Chondrocyte (in vitro differentiated cells): ENCODE measurements around the gene FAM241B. TPM values are rescaled to one million over a fixed set of nuclear protein-coding genes. Genes with fewer than 3 reads are reported as not detected.

Experiments used
- DNase-seq: peaks from one replicate; pipeline ENCODE4 v3.0.0; 2021; ENCODE audit warnings: mixed read lengths, low spot score
- H3K27ac Mint-ChIP-seq: one replicate; pipeline ENCODE4 v1.8.0; 2021; ENCODE audit warnings: mild to moderate bottlenecking, moderate library complexity, mixed read lengths; ENCODE audit not compliant: unreplicated experiment
- H3K27me3 Mint-ChIP-seq: 2 replicates; pipeline ENCODE4 v1.8.0; 2021; ENCODE audit warnings: low read depth, mixed read lengths
- H3K36me3 Mint-ChIP-seq: 2 replicates; pipeline ENCODE4 v1.8.0; 2021; ENCODE audit warnings: low read depth, mixed read lengths
- H3K4me1 Mint-ChIP-seq: 2 replicates; pipeline ENCODE4 v1.8.0; 2021; ENCODE audit warnings: low read depth, mild to moderate bottlenecking, mixed read lengths
- H3K4me3 Mint-ChIP-seq: one replicate; pipeline ENCODE4 v1.8.0; 2021; ENCODE audit warnings: mild to moderate bottlenecking, moderate library complexity, mixed read lengths; ENCODE audit not compliant: unreplicated experiment
- H3K9me3 Mint-ChIP-seq: 2 replicates; pipeline ENCODE4 v1.8.0; 2021; ENCODE audit warnings: low read depth, mixed read lengths
- CTCF ChIP-seq: fragments of 200-600 bp; sonication (generic); IDR thresholded peaks from 2 replicates; pipeline ENCODE4 v1.5.0; 2021; ENCODE audit warnings: antibody characterized with exemption, mild to moderate bottlenecking, moderate library complexity
- total RNA-seq: library from RNA; stranded (reverse); gene quantifications from 3 replicates; pipeline ENCODE4 v1.2.1, GENCODE V29; 2021

Gene FAM241B
- total RNA-seq, 1 donor from 2014 or later: 9.7 TPM

DNA sequence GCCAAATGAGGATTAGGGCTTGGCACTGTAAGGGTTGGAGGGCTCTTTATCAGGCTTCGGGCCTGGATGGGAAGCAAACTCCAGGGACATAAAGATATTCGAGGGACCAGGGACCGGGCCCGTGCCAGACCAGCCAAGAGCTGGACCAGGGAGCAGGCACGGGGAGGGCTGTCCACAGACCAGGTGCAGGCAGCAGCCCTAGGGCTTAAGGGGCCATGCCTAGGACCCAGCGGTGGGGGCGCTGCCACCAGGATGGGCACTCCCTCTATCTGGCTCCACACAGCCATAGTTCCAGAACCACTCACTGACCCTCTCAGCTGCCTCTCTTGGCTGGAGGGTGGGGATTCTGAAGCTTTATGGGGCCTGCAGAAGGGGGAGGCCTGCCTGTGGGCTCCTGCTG, 32.9 kb downstream of the FAM241B start:
- no peaks in the 10 kb centered on the region for H3K36me3 Mint-ChIP-seq
- peaks cover 5% of the 10 kb centered on the region for H3K4me1 Mint-ChIP-seq
- H3K9me3 Mint-ChIP-seq: no peaks in the 10 kb centered on the region
- no peaks in the 10 kb centered on the region for H3K27me3 Mint-ChIP-seq
- no peak overlapping the region for H3K27ac Mint-ChIP-seq
- TF ChIP-seq CTCF: no peak
- DNase-seq: peak; percentile 70
- no peak overlapping the region for H3K4me3 Mint-ChIP-seq

DNA sequence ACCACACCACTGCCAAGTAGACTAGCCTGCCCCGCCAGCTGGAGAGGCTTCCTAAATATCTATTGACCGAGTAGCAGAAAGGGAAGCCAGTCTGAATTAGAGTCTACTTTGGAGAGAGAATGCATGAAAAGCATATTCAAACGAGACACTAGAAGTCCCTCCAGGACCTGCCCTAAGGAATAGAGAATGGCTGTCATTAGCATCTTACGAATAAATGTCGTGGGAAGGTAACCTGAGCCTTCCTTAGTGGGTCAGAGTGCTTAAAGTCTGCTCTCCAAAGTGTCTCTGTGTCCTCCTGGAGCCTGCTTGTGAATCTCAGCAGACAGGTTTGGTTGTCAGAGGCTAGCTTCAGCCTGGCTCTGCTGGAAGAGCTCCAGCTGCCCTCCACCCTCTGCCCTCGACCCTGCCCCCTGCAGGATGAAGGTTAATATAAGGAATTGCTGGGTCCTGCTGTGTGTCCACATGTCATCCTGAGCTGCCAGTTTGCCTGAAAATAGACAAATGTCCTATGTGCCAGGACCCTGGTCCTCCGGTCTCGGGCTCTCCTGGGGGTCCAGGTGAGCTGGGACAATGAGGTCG, 33.4 kb downstream of the FAM241B start:
- no peak for DNase-seq
- no peaks in the 10 kb centered on the region for H3K27me3 Mint-ChIP-seq
- peak; percentile 8 for TF ChIP-seq CTCF
- H3K27ac Mint-ChIP-seq: no peak overlapping the region
- H3K9me3 Mint-ChIP-seq: no peaks in the 10 kb centered on the region
- H3K4me3 Mint-ChIP-seq: no peak overlapping the region
- peaks cover 10% of the 10 kb centered on the region for H3K4me1 Mint-ChIP-seq
- no peaks in the 10 kb centered on the region for H3K36me3 Mint-ChIP-seq

GRCh38 chr10:69665474-69666320, 35.6 kb downstream of the FAM241B start:
- Mint-ChIP-seq H3K9me3 (no peaks in the 10 kb centered on the region), H3K27ac (no peak overlapping the region), H3K27me3 (no peaks in the 10 kb centered on the region), H3K4me1 (peaks cover 16% of the 10 kb centered on the region), H3K4me3 (no peak overlapping the region), H3K36me3 (no peaks in the 10 kb centered on the region)
- no peak for DNase-seq
- no peak for TF ChIP-seq CTCF

GRCh38 chr10:69666756-69667155, 36.7 kb downstream of the FAM241B start:
- Mint-ChIP-seq H3K36me3 (no peaks in the 10 kb centered on the region), H3K9me3 (peaks cover 3% of the 10 kb centered on the region), H3K27me3 (no peaks in the 10 kb centered on the region), H3K4me3 (no peak overlapping the region), H3K4me1 (peaks cover 16% of the 10 kb centered on the region), H3K27ac (no peak overlapping the region)
- TF ChIP-seq CTCF: no peak
- no peak for DNase-seq

GRCh38 chr10:69668721-69669120, 38.7 kb downstream of the FAM241B start:
- Mint-ChIP-seq H3K36me3 (no peaks in the 10 kb centered on the region), H3K27ac (no peak overlapping the region), H3K4me1 (peaks cover 16% of the 10 kb centered on the region), H3K27me3 (no peaks in the 10 kb centered on the region), H3K9me3 (peaks cover 3% of the 10 kb centered on the region), H3K4me3 (no peak overlapping the region)
- DNase-seq: no peak
- peak; percentile 43 for TF ChIP-seq CTCF
